Measurements from ENCODE around the gene IGSF3.

- TF ChIP-seq, protein P1, sequence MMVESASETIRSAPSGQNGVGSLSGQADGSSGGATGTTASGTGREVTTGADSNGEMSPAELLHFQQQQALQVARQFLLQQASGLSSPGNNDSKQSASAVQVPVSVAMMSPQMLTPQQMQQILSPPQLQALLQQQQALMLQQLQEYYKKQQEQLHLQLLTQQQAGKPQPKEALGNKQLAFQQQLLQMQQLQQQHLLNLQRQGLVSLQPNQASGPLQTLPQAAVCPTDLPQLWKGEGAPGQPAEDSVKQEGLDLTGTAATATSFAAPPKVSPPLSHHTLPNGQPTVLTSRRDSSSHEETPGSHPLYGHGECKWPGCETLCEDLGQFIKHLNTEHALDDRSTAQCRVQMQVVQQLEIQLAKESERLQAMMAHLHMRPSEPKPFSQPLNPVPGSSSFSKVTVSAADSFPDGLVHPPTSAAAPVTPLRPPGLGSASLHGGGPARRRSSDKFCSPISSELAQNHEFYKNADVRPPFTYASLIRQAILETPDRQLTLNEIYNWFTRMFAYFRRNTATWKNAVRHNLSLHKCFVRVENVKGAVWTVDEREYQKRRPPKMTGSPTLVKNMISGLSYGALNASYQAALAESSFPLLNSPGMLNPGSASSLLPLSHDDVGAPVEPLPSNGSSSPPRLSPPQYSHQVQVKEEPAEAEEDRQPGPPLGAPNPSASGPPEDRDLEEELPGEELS (CRISPR knock-in tag; IDR thresholded peaks at IDR 0.05) = no peak
- TF ChIP-seq, protein P2, sequence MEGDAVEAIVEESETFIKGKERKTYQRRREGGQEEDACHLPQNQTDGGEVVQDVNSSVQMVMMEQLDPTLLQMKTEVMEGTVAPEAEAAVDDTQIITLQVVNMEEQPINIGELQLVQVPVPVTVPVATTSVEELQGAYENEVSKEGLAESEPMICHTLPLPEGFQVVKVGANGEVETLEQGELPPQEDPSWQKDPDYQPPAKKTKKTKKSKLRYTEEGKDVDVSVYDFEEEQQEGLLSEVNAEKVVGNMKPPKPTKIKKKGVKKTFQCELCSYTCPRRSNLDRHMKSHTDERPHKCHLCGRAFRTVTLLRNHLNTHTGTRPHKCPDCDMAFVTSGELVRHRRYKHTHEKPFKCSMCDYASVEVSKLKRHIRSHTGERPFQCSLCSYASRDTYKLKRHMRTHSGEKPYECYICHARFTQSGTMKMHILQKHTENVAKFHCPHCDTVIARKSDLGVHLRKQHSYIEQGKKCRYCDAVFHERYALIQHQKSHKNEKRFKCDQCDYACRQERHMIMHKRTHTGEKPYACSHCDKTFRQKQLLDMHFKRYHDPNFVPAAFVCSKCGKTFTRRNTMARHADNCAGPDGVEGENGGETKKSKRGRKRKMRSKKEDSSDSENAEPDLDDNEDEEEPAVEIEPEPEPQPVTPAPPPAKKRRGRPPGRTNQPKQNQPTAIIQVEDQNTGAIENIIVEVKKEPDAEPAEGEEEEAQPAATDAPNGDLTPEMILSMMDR (IDR thresholded peaks at IDR 0.05) = no peak
- TF ChIP-seq NFYB (CRISPR knock-in tag; conservative IDR thresholded peaks at IDR 0.05; ENCODE audit: low read depth) (no peak), CBFB (CRISPR knock-in tag; IDR thresholded peaks at IDR 0.05; ENCODE audit: low read depth) (no peak), NR2C2 (CRISPR knock-in tag; IDR thresholded peaks at IDR 0.05) (no peak), SP1 (CRISPR knock-in tag; conservative IDR thresholded peaks at IDR 0.05) (no peak)
- TF ChIP-seq, protein P3, sequence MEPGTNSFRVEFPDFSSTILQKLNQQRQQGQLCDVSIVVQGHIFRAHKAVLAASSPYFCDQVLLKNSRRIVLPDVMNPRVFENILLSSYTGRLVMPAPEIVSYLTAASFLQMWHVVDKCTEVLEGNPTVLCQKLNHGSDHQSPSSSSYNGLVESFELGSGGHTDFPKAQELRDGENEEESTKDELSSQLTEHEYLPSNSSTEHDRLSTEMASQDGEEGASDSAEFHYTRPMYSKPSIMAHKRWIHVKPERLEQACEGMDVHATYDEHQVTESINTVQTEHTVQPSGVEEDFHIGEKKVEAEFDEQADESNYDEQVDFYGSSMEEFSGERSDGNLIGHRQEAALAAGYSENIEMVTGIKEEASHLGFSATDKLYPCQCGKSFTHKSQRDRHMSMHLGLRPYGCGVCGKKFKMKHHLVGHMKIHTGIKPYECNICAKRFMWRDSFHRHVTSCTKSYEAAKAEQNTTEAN (CRISPR knock-in tag; IDR thresholded peaks at IDR 0.05) = no peak
- TF ChIP-seq, protein P4, sequence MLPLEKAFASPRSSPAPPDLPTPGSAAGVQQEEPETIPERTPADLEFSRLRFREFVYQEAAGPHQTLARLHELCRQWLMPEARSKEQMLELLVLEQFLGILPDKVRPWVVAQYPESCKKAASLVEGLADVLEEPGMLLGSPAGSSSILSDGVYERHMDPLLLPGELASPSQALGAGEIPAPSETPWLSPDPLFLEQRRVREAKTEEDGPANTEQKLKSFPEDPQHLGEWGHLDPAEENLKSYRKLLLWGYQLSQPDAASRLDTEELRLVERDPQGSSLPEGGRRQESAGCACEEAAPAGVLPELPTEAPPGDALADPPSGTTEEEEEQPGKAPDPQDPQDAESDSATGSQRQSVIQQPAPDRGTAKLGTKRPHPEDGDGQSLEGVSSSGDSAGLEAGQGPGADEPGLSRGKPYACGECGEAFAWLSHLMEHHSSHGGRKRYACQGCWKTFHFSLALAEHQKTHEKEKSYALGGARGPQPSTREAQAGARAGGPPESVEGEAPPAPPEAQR (CRISPR knock-in tag; IDR thresholded peaks at IDR 0.05) = no peak
Measured at GRCh38 chr1:116692879-116693278, 25.3 kb upstream of the IGSF3 start.

All from WTC11 (cell line).